HG02981 (cell line): Measurements from ENCODE around the gene GORASP1.

ENCODE experiments used
- ATAC-seq: cut with Tn5 transposase; IDR thresholded peaks from one replicate; pipeline ENCODE4 v1.9.1; 2021; ENCODE audit warnings: mild to moderate bottlenecking, moderate library complexity; ENCODE audit not compliant: unreplicated experiment

The GORASP1 gene

GRCh38 chr3:39141171-39141995 lies 34.0 kb upstream of the GORASP1 start:
- no peak for ATAC-seq

- no peak for ATAC-seq
These were observed 33.0 kb upstream of the GORASP1 start for GRCh38 chr3:39140341-39140971.

- no peak for ATAC-seq
These were observed 32.0 kb upstream of the GORASP1 start for GRCh38 chr3:39139442-39139841.

- ATAC-seq = no peak
These were observed 31.5 kb upstream of the GORASP1 start for GRCh38 chr3:39138804-39139415.

- no peak for ATAC-seq
These were observed 30.8 kb upstream of the GORASP1 start for GRCh38 chr3:39137991-39138803.

- no peak for ATAC-seq
These were observed 30.1 kb upstream of the GORASP1 start for GRCh38 chr3:39137435-39137936.

GRCh38 chr3:39136533-39137434 lies 29.4 kb upstream of the GORASP1 start:
- ATAC-seq = no peak

GRCh38 chr3:39135170-39135805 lies 27.9 kb upstream of the GORASP1 start:
- ATAC-seq = no peak

GRCh38 chr3:39134305-39134704 lies 26.9 kb upstream of the GORASP1 start:
- ATAC-seq = no peak

- no peak for ATAC-seq
These were observed 26.4 kb upstream of the GORASP1 start for GRCh38 chr3:39133822-39134221.

GRCh38 chr3:39133093-39133490 lies 25.7 kb upstream of the GORASP1 start:
- ATAC-seq = no peak

- ATAC-seq = no peak
These were observed 25.0 kb upstream of the GORASP1 start for GRCh38 chr3:39132096-39133092.

- no peak for ATAC-seq
These were observed 23.4 kb upstream of the GORASP1 start for GRCh38 chr3:39130693-39131265.

- ATAC-seq = no peak
These were observed 22.6 kb upstream of the GORASP1 start for GRCh38 chr3:39130026-39130425.

GRCh38 chr3:39128951-39129350 lies 21.5 kb upstream of the GORASP1 start:
- no peak for ATAC-seq

- no peak for ATAC-seq
These were observed 20.5 kb upstream of the GORASP1 start for GRCh38 chr3:39127908-39128304.

GRCh38 chr3:39127269-39127907 lies 20.0 kb upstream of the GORASP1 start:
- ATAC-seq = no peak
